Medulla oblongata (tissue), 1 donor: ENCODE measurements around the gene RAB11A.

Experiments used
- DNase-seq: peaks from one replicate; pipeline ENCODE4 v3.0.0-alpha.2; 2015; ENCODE audit errors: extremely low spot score

The RAB11A gene

DNA sequence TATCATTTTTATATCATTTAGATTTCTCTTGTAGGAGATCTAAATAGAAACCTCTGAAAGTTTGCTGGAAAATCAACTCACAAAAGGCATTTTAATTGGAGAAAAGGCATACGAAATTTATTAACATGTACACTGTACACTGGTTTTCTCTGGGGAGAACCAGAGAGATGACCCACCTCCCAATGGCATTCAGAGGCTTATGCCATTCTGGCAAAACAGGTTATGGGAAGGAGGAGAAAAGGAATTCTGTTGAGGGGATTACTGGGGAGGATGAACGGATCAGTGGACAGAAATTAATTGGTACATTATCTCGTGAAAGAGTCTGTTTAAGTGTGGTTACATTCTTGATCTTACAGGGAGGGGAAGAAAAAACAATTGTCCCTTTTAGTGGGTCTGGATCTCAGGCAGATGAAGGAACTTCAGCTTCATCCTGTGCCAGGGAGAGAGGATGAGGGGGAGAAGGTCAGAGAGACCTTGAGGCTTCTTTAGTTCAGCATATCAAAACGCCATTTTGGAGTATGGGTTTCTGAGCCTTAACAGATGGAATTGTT, 16.5 kb downstream of the RAB11A start:
- no peak for DNase-seq

DNA sequence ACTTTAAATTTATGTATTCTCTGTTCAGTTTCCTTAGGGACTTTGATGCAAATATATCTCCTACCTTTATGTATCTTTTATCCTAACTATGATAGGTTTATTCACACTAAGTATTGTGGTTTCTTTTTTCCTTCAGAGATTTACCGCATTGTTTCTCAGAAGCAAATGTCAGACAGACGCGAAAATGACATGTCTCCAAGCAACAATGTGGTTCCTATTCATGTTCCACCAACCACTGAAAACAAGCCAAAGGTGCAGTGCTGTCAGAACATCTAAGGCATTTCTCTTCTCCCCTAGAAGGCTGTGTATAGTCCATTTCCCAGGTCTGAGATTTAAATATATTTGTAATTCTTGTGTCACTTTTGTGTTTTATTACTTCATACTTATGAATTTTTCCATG, 18.3 kb downstream of the RAB11A start:
- DNase-seq, result no peak

DNA sequence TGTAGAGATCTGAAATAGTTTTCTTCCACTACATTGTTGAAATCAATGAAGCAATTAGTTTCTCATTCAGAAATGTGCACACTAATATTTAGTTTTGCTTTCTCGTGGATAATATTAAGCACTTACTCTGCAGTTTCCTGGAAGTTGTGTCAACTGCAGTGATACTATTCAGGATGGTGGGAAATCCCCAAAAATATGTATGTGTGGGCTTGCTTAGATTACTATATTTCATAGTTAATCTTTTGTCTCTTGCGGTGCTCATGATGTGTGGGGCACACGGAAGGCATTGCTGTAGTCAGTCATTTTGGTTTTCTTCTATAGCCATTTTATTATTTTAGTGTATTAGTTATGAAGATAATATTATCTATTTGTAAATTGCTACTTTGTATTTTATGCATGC, 19.7 kb downstream of the RAB11A start:
- no peak for DNase-seq

DNA sequence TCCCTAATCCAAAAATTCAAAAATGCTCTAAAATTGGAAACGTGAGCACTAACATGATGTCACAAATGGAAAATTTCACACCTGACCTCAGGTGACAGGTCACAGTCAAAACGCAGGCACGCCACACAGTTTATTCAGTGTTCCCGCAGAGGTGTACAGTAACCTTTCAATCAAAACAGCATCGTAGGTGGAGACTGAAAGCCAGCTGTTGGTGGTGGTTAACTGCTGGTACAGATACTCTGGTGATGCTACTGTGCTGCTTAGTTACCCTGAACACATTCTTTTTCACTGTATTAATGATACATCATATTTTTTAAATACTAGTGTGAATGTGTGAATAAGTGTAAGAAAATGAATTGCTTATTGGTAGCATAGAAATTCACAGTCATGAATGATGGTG, 23.8 kb downstream of the RAB11A start:
- DNase-seq, result no peak

DNA sequence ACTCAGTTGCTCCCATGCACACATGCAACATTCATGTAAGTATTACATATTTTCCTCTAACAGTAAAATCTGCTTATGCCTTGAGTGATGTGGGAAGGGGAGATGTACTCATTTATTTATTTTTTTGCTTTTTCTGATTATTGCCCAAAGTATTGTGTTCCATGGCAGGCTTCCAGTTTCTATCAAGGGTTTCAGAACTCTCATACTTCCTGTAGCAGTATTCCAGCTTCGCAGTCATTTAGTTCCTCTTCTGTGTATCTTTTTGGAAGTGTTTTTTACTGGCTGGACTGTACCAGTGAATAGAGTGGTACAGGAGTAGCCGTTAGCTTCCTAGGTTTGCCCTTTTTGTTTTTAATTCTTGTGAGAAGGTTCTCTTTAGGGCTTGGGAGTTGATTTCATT, 26.9 kb downstream of the RAB11A start:
- no peak for DNase-seq

DNA sequence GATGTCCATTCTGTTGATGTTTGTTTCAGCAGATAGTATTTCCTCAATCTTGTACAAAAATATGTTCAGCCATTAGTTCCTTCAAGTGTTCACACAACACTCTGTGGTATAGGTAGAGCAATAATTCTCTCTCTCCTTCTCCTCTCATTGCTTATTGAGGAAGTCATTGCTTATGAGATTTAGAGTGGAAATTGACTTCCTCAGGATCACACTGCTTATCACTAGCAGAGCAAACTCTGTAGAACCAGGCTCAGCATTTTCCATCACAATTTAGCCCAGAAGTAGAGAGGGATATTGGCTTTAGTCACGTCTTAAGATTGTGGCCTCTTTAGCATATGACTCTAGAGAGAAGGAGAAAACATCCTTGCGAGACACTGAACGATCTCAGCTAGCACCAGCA, 31.2 kb downstream of the RAB11A start:
- DNase-seq, result no peak

DNA sequence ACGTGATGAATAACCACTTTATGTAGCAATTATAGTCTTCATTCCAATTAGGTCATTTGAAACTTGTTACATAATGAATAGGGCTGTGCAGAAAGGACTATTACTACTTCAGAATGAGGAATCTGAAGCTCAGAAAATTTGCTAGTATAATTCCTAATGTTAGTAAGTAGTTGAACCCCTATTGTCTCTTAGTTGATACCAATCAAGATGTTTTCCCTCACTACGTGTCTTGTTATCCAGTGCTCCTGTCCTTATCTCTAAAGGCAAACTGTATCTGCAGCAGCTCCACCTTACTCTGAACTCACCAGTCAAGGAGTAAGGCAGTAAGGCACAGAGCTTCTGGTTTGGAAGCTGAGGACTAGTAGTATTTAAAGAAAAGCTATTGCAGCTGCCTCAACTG, 32.0 kb downstream of the RAB11A start:
- no peak for DNase-seq

DNA sequence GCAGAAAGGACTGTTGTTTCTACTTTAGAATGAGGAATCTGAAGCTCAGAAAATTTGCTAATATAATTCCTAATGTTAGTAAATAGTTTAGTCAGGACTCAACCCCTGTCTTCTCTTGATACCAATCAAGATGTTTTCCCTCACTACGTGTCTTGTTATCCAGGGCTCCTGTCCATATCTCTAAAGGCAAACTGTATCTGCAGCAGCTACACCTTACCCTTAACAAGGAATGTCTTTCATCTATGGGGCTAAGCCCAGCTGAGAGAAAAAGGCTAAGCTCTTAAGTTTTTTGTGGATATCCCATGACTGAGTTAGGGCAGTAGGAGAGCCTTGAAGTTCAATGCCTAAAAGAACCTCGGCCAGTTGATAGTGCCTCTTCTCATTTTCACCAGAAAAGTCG, 32.5 kb downstream of the RAB11A start:
- no peak for DNase-seq

DNA sequence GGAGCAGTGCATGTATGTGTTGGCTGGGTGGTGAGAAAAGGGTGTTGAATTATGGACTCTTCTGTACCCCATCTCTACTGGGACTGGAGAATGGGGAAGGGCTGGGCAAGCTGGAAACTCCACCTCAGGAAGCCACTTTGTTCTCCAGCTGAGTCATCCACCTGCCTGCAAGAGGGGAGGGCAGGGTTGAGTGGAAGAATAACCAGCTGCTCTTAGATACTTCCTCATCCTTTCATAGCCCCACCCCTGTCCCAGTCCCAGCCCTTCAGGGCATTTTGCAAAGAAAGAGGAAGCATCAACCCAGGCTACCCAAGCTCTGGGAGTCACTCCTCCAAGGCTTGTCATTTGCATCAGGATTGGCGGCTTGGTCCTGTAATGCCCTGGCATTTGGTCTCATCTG, 33.1 kb downstream of the RAB11A start:
- DNase-seq, result peak; percentile 80

DNA sequence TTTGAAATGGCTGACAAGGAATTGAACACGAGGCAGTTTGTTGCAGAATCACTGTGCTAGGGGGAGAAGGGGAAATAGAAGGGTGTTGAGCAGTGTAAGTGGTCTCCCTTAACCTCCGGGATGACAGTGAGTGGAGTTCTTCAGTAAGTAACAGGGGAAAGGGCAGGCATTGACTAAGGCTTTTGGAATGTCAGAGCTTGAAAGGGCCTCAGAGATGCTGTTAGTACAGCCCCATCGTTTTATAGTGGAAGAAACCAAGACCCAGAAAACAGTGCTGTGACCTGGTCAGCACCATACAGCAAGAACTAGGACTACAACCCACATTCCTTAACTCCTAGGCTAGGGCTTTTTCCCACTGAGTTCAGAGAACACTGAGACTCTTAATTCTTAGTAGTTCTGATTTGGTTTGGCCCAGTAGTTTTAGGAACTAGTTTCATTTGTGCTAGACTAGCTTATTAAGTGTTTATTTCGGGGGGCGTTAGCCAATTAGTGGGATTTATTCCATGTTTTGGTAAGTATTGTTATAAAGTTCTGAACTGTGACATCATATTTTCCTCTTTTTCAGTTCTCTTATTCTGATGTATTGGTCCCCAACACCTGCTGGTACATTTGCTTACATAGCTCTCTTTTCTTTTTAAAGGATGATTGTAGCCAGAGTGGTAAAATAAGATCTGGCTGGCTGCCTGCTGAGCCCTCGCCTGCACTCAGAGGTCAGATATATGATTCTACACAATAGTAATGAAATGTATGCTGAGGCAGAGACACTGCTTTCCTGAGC, 34.2 kb downstream of the RAB11A start:
- DNase-seq, result no peak

DNA sequence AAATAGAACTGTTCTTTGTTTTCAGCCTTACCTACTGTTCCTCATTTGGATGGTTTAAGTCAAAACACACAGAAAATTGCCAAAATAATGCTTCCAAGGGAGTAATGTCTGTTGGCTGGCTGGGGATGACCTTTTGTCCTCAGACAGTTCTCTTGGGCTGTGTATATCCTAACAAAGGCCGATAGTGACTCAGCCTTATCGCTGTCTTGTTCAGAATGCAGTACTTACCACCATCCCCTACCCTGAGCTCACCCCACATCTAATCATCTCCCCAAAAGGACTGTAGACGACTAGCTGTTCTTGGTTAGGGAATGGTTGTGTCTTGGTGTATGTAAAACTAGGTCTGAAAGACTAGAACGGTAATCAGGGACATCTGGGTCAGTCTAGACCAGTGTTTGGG, 35.0 kb downstream of the RAB11A start:
- no peak for DNase-seq

DNA sequence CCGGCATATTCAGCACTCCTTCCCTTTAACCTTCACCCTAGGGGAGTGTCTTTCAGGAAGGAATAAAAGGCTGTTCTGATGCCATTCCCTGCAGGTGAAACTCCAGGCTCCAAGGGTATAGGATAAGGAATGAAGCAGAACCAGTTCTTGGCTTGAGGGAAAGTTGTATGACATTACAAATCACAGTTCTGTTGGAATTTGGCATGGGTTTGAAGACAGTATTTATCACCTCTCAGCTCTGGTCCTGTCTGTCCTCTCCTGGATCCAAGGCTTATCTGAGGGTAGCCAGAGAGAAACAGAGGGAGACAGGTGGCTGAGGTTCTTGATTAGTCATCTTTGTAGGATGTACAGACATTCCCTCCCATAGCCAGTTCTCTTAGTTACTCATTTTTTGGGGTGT, 37.1 kb downstream of the RAB11A start:
- DNase-seq, result no peak

DNA sequence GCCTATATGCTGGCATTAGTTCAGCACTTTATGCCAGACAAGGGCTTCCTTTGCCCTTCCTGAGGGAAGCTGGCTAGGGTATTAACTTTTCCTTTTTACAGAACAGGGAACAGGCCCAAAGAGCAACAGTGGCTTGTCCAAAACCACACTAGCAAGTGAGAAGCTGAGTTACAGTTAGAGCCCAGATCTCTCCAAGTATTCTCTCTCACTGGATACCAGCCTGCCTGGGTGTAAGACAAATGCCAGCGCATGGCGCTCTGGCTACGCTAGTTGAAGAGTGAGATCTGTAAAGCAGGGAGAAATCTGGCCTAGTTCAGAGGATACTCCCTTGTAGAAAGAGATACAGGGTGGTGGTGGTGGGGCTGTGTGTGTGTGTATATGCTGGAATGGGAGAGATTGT, 38.4 kb downstream of the RAB11A start:
- DNase-seq, result no peak

DNA sequence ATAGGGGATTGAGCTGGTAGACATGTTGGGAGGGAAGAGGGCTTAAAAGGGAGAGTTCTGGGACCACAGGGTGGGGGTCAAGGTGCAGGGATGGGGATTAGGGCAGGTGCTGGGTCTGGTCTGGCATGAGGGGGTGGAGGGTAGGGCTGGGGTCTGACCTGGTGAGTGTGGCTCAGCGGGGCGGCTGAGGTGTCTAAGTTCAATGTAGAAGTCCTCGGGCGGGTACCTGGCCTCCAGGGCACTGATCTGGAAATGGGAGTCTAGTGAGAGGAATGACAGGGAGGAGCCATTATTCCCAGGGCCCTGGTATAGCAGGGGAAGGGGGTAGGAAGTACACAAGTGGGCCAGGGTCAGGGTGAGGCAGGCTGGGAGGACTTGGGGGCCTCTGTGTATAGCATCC, 39.6 kb downstream of the RAB11A start:
- no peak for DNase-seq

DNA sequence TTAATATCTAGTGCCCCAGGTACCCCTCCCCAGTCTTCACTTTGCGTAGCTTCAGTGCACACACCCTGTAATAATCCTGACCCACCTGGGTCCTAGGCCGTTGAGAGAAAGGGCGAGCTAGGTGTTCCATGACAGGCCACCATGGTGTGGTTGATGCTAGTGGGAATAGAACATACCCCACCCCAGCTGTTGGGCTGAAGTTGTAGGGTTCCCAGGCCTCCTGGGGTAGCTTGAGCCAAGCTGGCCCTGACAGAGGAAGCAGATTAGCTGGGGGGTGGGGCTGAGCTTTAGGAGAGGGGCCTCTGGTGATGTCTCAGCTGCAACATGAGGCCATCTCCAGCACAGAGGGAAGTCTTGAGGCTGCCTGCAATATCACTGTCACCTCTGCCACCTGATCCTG, 40.5 kb downstream of the RAB11A start:
- DNase-seq, result no peak

DNA sequence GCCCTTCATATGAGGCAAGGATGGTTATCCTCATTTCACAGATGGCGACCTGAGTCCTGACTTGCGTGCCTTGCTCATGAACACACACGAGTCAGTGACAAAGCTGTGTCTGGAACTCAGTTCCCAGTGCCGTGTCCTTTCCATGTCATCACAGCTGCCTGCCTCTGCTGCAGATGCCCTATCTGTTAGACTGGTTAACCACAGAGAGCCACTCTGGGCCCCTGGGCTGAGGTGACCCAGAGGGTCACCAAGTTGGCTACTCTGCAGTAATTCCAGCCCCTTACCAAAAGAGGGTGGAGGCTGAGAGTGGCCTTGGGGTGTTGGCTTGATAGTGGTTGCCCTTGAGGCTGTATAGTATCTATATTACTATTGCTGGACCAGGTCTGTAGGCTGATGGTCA, 41.0 kb downstream of the RAB11A start:
- no peak for DNase-seq

DNA sequence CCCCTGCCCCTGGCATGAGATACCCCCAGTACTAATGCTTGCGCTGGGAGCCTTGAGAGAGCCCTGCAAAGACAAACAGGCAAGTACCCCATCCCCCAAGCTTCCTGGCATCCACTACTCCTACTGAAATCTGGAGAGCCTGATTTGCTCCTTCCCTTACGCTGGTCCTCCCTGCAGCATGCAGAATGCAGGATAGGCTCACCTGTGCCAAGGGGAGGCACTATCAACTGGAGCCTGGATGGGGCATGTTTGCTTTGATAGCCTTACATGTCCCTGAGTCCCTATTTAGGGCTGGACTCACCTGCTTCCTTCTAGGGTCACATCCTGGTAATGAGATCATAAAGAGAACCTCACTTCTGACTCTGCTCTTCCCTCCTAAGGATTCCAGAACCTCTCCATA, 42.9 kb downstream of the RAB11A start:
- no peak for DNase-seq

DNA sequence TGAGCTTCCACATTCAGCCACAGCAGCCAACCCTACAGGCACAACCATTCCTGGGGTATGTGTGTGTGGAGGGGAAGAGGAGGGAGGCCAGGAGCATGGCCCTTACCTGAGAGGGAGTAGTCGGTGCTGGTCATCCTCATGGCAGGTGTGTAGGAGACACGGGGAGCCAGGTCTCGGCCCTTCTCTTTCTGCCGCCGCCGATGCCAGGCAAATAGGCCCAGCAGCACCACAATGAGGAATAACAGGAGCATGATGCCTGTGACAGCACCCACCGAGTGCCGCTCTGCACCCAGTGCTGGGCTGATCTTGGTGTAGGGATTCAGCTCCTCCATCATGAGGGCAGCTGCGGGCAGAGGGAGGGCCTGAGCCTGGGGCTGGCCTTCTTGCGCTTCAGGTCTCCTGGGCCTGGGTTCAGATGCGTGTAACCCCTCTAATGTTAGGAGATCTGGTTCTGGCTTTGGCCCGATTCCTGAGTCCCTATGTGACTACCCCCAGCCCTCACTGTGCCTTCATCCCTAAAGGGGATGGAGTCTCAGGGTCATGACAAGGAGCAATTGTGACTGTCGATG, 44.4 kb downstream of the RAB11A start:
- DNase-seq, result no peak

DNA sequence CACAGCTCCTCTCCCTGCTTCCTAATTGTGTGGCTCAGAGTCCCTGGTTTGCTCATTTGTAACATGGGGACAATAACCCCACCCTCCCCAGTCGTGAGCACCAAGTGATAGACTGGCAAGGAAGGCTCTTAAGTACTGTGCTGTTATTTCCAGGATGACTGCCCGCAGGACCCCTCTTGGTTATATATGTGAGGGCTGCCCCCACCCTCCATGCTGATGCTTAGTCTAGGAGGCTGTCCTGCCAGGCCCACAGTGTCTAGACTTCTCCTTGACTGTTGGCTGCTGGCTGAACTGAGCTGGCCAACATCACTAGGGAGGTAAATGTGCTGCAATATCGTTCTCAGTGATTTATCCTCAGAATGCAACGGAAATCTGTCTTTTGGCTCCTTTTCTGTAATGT, 45.1 kb downstream of the RAB11A start:
- DNase-seq, result no peak

DNA sequence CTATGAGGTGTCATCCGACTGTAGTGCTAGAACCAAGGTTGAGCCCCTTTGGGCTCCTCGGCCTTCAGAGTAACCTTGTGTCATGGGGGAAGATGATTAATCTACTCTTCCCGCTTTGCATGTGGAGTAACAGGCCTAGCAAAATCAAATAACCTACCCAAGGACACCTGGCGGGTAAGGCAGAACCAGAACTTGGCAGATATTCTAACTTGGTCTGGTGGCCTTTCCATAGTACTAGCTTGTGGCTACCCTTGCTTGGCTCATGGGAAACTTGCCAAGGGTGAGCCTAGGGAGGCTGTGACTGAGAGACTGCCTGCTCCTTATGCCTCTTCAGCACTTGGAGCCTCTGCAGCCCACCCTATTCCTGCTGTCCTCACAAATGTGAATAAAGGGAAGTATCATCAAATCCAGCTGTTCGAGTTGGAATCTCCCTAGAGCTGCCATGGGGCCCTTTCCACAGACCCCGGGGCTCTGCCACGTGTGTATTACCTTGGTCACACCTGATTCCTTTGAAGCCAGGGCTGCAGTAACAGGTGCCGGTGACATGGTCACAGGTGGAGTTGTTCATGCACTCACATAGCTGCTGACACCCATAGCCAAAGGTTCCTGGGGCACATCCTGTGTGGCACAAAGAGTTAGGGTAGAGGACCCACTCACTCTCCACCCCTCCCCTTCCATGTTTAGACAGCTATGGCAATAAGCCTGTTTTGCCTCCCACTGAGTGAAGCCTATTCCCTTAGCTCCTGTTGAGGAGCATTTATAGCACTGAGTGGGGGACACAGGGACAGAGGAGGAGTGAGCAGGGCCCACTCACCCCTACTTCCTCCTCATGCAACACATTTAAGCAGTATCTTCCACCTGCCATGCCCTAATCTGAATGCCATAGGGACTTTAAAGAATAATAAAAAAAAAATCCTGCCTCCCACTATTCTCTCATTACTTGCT, 46.0 kb downstream of the RAB11A start:
- DNase-seq, result no peak

DNA sequence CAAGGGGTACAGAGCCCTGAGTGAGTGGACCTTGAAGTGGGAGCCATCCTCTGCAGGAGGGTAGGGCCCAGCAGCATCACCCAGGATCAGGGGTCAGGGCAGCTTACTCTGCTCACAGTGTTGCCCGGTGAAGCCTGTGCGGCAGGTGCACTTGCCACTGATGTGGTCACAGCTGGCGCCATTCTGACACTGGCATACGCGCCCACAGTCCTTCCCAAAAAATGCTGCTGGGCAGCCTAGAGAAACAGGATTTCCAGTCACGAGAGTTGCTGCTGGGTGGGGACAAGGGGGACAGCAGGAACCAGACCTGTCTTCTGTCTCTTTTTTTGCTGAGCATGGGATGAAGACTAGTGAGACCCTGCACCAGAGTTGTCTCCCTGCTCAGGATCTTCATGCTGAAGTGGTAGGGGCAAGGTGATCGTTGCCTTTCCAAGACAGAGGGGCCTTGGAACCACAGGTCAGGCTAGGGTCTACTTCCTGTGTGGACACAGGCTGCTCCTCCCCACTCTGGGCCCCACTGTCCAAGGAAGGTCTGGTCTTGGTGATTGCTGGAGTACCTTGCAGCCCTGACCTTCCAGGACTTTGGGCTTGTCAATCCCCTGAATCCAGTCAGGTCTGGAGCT, 46.9 kb downstream of the RAB11A start:
- DNase-seq, result no peak
